Endothelial cell of umbilical vein (primary cell): ENCODE data around the gene SETX. TPM values are rescaled to one million over a fixed set of nuclear protein-coding genes. Genes with fewer than 3 reads are reported as not detected.

Experiments
- BruUV-seq: library from RNA; stranded (reverse); fragments of 400-500 nt; replicated peaks from 2 replicates; lab custom pipeline; 2021; lab: Mats Ljungman, UMichigan
- CTCF ChIA-PET: fragments of 300-600, 350-600 bp; sonication (Branson Sonifier 250); formaldehyde crosslinking; loops from one replicate; lab custom pipeline; 2021; ENCODE audit warnings: antibody characterized with exemption, inconsistent platforms; lab: Charles Lee
- POLR2A ChIA-PET: fragments of 300-600, 350-600 bp; sonication (Branson Sonifier 250); formaldehyde crosslinking; loops from one replicate; lab custom pipeline; 2021; ENCODE audit warnings: antibody characterized with exemption, inconsistent platforms; lab: Charles Lee
- DNase-seq: peaks from one replicate; pipeline ENCODE4 v3.0.0-alpha.2; 2011; ENCODE audit warnings: low read depth, low spot score
- FAIRE-seq: peaks from 2 replicates; lab custom pipeline; 2011; peaks lifted over from hg19 to GRCh38; lab: Jason Lieb, UNC
- H2AFZ ChIP-seq: 2 replicates; pipeline ENCODE4 v1.6.0; 2012; ENCODE audit warnings: low read depth, low read length, control low read depth, inconsistent platforms
- H3K27ac ChIP-seq: 2 replicates; pipeline ENCODE4 v1.5.1; 2011; ENCODE audit warnings: low read depth, mild to moderate bottlenecking, control low read depth, low read length, moderate library complexity; ENCODE audit not compliant: insufficient read depth
- H3K27me3 ChIP-seq, 2 experiments: 2 replicates each; pipeline versions ENCODE4 v1.6.0 to v1.6.1; 2011; ENCODE audit warnings: low read length in 2 of 2, mixed read lengths in 1 of 2; ENCODE audit not compliant: control insufficient read depth in 2 of 2, insufficient read depth in 2 of 2
- H3K36me3 ChIP-seq, 2 experiments: 2 replicates in 1 of 2; 3 replicates in 1 of 2; pipeline ENCODE4 v1.5.1; 2011; ENCODE audit warnings: low read length in 2 of 2, mild to moderate bottlenecking in 1 of 2, moderate library complexity in 1 of 2; ENCODE audit not compliant: control insufficient read depth in 2 of 2, insufficient read depth in 2 of 2; ENCODE audit errors: extremely low read depth in 1 of 2
- H3K4me1 ChIP-seq: 3 replicates; pipeline ENCODE4 v1.5.1; 2011; ENCODE audit warnings: mild to moderate bottlenecking, low read length; ENCODE audit not compliant: control insufficient read depth, insufficient read depth; ENCODE audit errors: extremely low read depth
- H3K4me2 ChIP-seq: 2 replicates; pipeline ENCODE4 v1.6.1; 2011; ENCODE audit warnings: low read length, control low read depth, mixed read lengths; ENCODE audit not compliant: insufficient read depth
- H3K4me3 ChIP-seq, 3 experiments: fragments of 200-600 bp in 1 of 3; sonication (generic), shearing (Covaris generic) in 1 of 3; replicated peaks in 1 of 3; 2 replicates each; pipeline ENCODE4 v1.5.1; 2011 to 2016; ENCODE audit warnings: control low read depth in 3 of 3, low read length in 3 of 3, mild to moderate bottlenecking in 2 of 3, inconsistent platforms in 1 of 3, low read depth in 1 of 3, moderate library complexity in 1 of 3; ENCODE audit not compliant: insufficient read depth in 1 of 3
- H3K79me2 ChIP-seq: 2 replicates; pipeline ENCODE4 v1.6.0; 2012; ENCODE audit warnings: low read length, inconsistent platforms; ENCODE audit not compliant: control insufficient read depth, insufficient read depth
- H3K9ac ChIP-seq: replicated peaks from 2 replicates; pipeline ENCODE3; 2011; ENCODE audit warnings: low read length, control low read depth; ENCODE audit not compliant: insufficient read depth; ENCODE audit errors: extremely low read depth
- H3K9me1 ChIP-seq: replicated peaks from 3 replicates; pipeline ENCODE4 v1.6.0; 2011; ENCODE audit warnings: mild to moderate bottlenecking, low read length; ENCODE audit not compliant: control insufficient read depth, insufficient read depth; ENCODE audit errors: extremely low read depth
- H3K9me3 ChIP-seq: replicated peaks from 2 replicates; pipeline ENCODE4 v1.5.1; 2012; ENCODE audit warnings: low read length, inconsistent platforms; ENCODE audit not compliant: control insufficient read depth, insufficient read depth
- H4K20me1 ChIP-seq: replicated peaks from 2 replicates; pipeline ENCODE3; 2011; ENCODE audit warnings: mild to moderate bottlenecking, low read length; ENCODE audit not compliant: control insufficient read depth, insufficient read depth; ENCODE audit errors: extremely low read depth
- CTCF ChIP-seq, 2 donors: IDR thresholded peaks; 1 replicate in 1 of 2; 2 replicates in 1 of 2; pipeline ENCODE4 v1.5.1; 2011; ENCODE audit warnings: low read length in 2 of 2, mild to moderate bottlenecking in 2 of 2, moderate library complexity in 2 of 2, control low read depth in 1 of 2, inconsistent platforms in 1 of 2, low read depth in 1 of 2; ENCODE audit not compliant: insufficient read depth in 1 of 2; ENCODE audit errors: extremely low read depth in 1 of 2
- EZH2 ChIP-seq: IDR thresholded peaks from 2 replicates; pipeline ENCODE4 v1.6.1; 2012; ENCODE audit warnings: borderline replicate concordance, low read depth, mild to moderate bottlenecking, moderate library complexity, low read length, inconsistent platforms; ENCODE audit not compliant: severe bottlenecking
- FOS ChIP-seq: IDR thresholded peaks from 2 replicates; pipeline ENCODE4 v1.6.1; 2011; ENCODE audit warnings: mild to moderate bottlenecking, low read length, moderate library complexity, borderline replicate concordance; ENCODE audit not compliant: insufficient read depth
- GATA2 ChIP-seq: IDR thresholded peaks from 2 replicates; pipeline ENCODE4 v1.7.0; 2011; ENCODE audit warnings: low read depth, mild to moderate bottlenecking, moderate library complexity, mixed read lengths, low read length; ENCODE audit not compliant: insufficient read length, insufficient read depth
- JUN ChIP-seq: IDR thresholded peaks from 2 replicates; pipeline ENCODE4 v1.6.1; 2011; ENCODE audit warnings: borderline replicate concordance, low read depth; ENCODE audit not compliant: insufficient read length, insufficient read depth
- MAX ChIP-seq: IDR thresholded peaks from 2 replicates; pipeline ENCODE4 v1.6.1; 2011; ENCODE audit not compliant: insufficient read depth, insufficient read length
- MYC ChIP-seq: IDR thresholded peaks from one replicate; pipeline ENCODE4 v1.6.1; 2011; ENCODE audit warnings: mild to moderate bottlenecking, low read depth, low read length
- POLR2A ChIP-seq: IDR thresholded peaks from 2 replicates; pipeline ENCODE4 v1.6.1; 2012; ENCODE audit warnings: low read depth, mild to moderate bottlenecking, control low read depth, low read length
- POLR2AphosphoS5 ChIP-seq: IDR thresholded peaks from 2 replicates; pipeline ENCODE4 v1.6.1; 2012; ENCODE audit warnings: low read depth, mild to moderate bottlenecking, control low read depth, low read length, moderate library complexity; ENCODE audit not compliant: insufficient read depth
- dilution Hi-C: fragments of 300-500 bp; cut with MboI; formaldehyde crosslinking; loops from one replicate; pipeline ENCODE4 v1.15.0; 2019; ENCODE audit warnings: low sequenced_read_pairs; ENCODE audit not compliant: extremely low pct_ligation_motif_present
- intact Hi-C: fragments of 100-400 bp; cut with micrococcal nuclease; formaldehyde crosslinking; loops from one replicate; pipeline ENCODE4 v1.10.0; 2022
- polyA plus RNA-seq, 4 experiments: library from polyadenylated mRNA; depleted of rRNA in 3 of 4; stranded (reverse) in 3 of 4; unstranded in 1 of 4; fragments of >200 nt; gene quantifications; 2 replicates each; pipeline versions ENCODE4 v1.2.1 to v1.2.3, GENCODE V29; 2011 to 2012; ENCODE audit warnings: missing spikeins in 1 of 4
- total RNA-seq: library from RNA; stranded (reverse); gene quantifications from 2 replicates; pipeline ENCODE4 v1.2.3, GENCODE V29; 2021

The SETX gene
- total and polyA plus RNA-seq, 2 donors (not counting 3 experiments of a cell fraction or from before 2014, with no cell fraction given) = 20.9 to 47.7 TPM

- FAIRE-seq = no peak
- H3K4me1 ChIP-seq = no peaks in the 10 kb centered on the region
- H3K4me3 ChIP-seq = no peak overlapping the region
- H3K27ac ChIP-seq = no peak overlapping the region
- BruUV-seq = no TSS peak
- H3K36me3 ChIP-seq = peaks cover 9 to 17% of the 10 kb centered on the region in 2 experiments
- no peaks in the 10 kb centered on the region for H3K9me1 ChIP-seq
- no peak overlapping the region for H2AFZ ChIP-seq
- H3K9ac ChIP-seq = no peak overlapping the region
- CTCF ChIA-PET = no interaction called here
- dilution Hi-C loops (no loop called here), intact Hi-C loops (no loop called here)
- DNase-seq = no peak
- no peaks in the 10 kb centered on the region for H4K20me1 ChIP-seq
- H3K4me2 ChIP-seq = no peak overlapping the region
- POLR2A ChIA-PET = no interaction called here
- TF ChIP-seq GATA2 (no peak), JUN (no peak), CTCF (IDR thresholded peaks at IDR 0.05; ENCODE audit: extremely low read depth in 1 of 2, insufficient read depth in 1 of 2, low read depth in 1 of 2, low read length in 2 of 2) (no peak), MAX (no peak), FOS (no peak), POLR2AphosphoS5 (no peak), POLR2A (no peak), MYC (no peak), EZH2 (no peak)
- peaks cover 8% of the 10 kb centered on the region for H3K79me2 ChIP-seq
- H3K27me3 ChIP-seq = no peaks in the 10 kb centered on the region
- H3K9me3 ChIP-seq = no peaks in the 10 kb centered on the region
Measured at GRCh38 chr9:132312426-132312825, 42.4 kb downstream of the SETX start.
